Vagina (tissue), 2 donors: ENCODE results near the gene TOX2.

Source experiments
- CTCF ChIP-seq, 3 experiments: fragments of 450-650 bp in 2 of 3; fragments of 200-600 bp in 1 of 3; sonication (generic) in 1 of 3; IDR thresholded peaks; one replicate each; pipeline ENCODE4 v1.5.1; 2017 to 2019; ENCODE audit warnings: antibody characterized with exemption in 3 of 3, mild to moderate bottlenecking in 2 of 3, moderate library complexity in 2 of 3
- POLR2A ChIP-seq, 2 donors: fragments of 450-650 bp; IDR thresholded peaks; one replicate each; pipeline ENCODE4 v1.6.1; 2017; ENCODE audit warnings: antibody characterized with exemption in 2 of 2, mild to moderate bottlenecking in 2 of 2, moderate library complexity in 2 of 2

- TF ChIP-seq CTCF (IDR thresholded peaks at IDR 0.05) = no peak
- TF ChIP-seq POLR2A (IDR thresholded peaks at IDR 0.05) = no peak
Observed at GRCh38 chr20:44052166-44052565, 137.5 kb downstream of the TOX2 start.
